Tibial nerve (tissue), 4 donors: ENCODE results near the gene TBCD.

Source experiments
- EP300 ChIP-seq, 2 donors: sonication (generic); formaldehyde crosslinking; IDR thresholded peaks; one replicate each; pipeline ENCODE4 v1.6.1; 2017; ENCODE audit warnings: antibody characterized with exemption in 2 of 2, mild to moderate bottlenecking in 1 of 2
- TF ChIP-seq, protein P1 (sequence below), 5 experiments: fragments of 200-600 bp in 3 of 5; fragments of 450-650 bp in 2 of 5; sonication (generic) in 3 of 5; IDR thresholded peaks; one replicate each; pipeline ENCODE4 v1.5.1; 2016 to 2019; ENCODE audit warnings: antibody characterized with exemption in 5 of 5, mild to moderate bottlenecking in 3 of 5, moderate library complexity in 2 of 5

DNA sequence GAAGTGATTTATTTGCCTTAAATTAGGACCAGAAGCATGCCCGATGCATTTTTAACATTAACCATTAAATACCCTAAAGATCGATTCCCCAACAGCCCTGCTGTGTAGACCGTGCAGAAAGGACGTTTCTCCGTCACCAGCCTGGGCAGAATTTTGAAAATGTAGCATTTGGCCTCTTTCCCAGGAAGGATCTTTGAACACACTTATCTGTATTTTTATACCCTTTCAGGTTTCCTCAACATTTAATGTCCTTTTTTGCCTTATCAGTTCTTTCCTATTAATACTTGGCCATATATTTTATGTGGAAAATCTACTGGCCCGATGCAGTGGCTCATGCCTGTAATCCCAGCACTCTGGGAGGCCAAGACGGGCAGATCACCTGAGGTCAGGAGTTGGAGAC lies 142.5 kb downstream of the TBCD start:
- TF ChIP-seq, protein P1, sequence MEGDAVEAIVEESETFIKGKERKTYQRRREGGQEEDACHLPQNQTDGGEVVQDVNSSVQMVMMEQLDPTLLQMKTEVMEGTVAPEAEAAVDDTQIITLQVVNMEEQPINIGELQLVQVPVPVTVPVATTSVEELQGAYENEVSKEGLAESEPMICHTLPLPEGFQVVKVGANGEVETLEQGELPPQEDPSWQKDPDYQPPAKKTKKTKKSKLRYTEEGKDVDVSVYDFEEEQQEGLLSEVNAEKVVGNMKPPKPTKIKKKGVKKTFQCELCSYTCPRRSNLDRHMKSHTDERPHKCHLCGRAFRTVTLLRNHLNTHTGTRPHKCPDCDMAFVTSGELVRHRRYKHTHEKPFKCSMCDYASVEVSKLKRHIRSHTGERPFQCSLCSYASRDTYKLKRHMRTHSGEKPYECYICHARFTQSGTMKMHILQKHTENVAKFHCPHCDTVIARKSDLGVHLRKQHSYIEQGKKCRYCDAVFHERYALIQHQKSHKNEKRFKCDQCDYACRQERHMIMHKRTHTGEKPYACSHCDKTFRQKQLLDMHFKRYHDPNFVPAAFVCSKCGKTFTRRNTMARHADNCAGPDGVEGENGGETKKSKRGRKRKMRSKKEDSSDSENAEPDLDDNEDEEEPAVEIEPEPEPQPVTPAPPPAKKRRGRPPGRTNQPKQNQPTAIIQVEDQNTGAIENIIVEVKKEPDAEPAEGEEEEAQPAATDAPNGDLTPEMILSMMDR (IDR thresholded peaks at IDR 0.05) = no peak
- no peak for TF ChIP-seq EP300 (IDR thresholded peaks at IDR 0.05)
